GM18517 (cell line): ENCODE results near the gene EEF1A1.
"Not testable (repeated sequence)": the region's sequence is repeated elsewhere in the genome, so short reads cannot be mapped to it uniquely, and the experiment has no call there.

Source experiments
- ATAC-seq: cut with Tn5 transposase; IDR thresholded peaks from one replicate; pipeline ENCODE4 v1.9.1; 2021; ENCODE audit warnings: mild to moderate bottlenecking, moderate library complexity; ENCODE audit not compliant: unreplicated experiment

The EEF1A1 gene

DNA sequence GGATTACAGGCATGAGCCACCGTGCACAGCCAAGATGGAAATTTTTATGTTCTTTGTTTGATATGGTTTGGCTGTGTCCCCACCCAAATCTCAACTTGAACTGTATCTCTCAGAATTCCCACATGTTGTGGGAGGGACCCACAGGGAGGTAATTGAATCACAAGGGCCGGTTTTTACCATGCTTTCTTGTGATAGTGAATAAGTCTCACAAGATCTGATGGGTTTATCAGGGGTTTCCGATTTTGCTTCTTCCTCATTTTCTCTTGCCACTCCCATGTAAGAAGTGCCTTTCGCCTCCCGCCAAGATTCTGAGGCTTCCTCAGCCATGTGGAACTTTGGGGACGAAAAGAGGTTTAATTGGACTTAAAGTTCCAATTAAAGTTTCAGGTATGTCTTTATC lies 14.6 kb downstream of the EEF1A1 start:
- no peak for ATAC-seq

GRCh38 chr6:73505705-73506104 lies 15.1 kb downstream of the EEF1A1 start:
- not testable (repeated sequence) for ATAC-seq

DNA sequence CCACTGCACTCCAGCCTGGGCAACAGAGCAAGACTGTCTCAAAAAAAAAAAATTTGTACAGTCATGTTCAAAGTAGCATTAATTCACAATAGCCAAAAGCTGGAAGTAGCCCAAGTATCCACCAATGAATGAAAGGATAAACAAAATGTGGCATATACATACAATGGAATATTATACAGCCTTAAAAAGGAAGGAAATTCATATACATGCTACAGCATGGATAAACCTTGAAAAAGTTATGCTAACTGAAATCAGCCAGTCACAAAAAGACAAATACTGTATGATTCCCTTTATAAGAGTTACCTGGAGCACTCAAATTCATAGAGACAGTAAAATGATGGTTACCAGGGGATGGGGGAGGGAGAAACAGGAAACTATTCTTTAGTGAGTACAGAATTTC lies 15.7 kb downstream of the EEF1A1 start:
- ATAC-seq = no peak

GRCh38 chr6:73504160-73504559 lies 16.7 kb downstream of the EEF1A1 start:
- ATAC-seq = no peak

- ATAC-seq = no peak
Measured at GRCh38 chr6:73503027-73503772, 17.6 kb downstream of the EEF1A1 start.

GRCh38 chr6:73497915-73498314 lies 22.9 kb downstream of the EEF1A1 start:
- no peak for ATAC-seq

- no peak for ATAC-seq
Measured at GRCh38 chr6:73491377-73491776, 29.5 kb downstream of the EEF1A1 start.

DNA sequence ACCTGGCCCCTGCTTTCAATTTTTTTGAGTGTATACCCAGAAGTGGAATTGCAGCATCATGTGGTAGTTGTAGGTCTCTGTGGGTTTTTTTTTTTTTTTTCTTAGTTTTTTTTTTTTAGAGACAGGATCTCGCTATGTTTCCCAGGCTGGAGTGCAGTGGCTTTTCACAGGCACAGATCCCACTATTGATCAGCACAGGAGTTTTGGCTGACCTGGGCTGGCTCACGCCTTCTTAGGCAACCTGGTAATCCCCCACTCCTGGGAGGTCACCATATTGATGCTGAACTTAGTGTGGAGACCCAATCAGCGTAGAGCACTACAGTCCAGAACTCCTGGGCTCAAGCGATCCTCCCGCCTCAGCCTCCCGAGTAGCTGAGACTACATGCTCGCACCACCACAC lies 33.4 kb downstream of the EEF1A1 start:
- no peak for ATAC-seq

- ATAC-seq = no peak
Measured at GRCh38 chr6:73484438-73484837, 36.4 kb downstream of the EEF1A1 start.

- no peak for ATAC-seq
Measured at GRCh38 chr6:73481969-73482368, 38.9 kb downstream of the EEF1A1 start.

GRCh38 chr6:73477407-73477806 lies 43.4 kb downstream of the EEF1A1 start:
- ATAC-seq = no peak

DNA sequence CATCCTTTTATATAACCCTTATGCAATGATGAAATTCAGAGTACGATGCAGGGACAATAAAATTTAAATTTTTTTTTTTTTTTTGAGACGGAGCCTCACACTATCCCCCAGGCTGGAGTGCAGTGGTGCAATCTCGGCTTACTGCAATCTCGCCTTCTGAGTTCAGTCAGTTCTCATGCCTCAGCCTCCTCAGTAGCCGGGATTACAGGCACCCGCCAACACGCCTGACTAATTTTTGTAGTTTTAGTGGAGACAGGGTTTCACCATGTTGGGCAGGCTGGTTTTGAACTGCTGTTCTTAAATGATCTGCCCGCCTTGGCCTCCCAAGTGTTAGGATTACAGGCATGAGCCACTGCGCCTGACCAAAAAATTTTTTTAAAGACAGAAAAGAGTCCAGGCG lies 44.1 kb downstream of the EEF1A1 start:
- ATAC-seq = no peak

DNA sequence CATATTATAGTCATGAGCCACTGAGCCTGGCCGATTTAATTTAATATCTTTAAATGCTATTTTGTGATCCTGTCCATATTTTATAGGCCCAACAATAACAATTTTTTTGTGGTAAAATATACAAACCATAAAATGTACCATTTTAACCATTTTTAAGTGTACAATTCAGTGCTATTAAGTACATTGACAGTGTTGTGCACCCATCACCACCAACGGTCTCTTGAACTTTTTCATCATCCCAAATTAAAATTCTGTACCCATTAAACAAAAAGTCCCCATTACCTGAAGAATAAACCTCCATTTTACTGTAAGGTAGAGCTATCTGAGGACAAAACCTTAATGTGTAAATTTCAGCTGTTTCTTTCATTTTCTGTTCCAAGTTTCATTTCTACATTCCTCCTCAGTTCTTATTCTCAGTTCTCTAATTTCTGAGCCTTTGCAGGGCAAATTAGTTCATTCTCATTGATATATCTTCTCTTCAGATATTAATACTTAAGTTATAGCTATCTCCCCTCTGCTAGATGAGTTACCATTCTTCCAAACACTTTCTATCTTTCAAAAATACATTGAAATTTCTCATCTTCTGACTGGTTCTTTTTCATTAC lies 49.0 kb downstream of the EEF1A1 start:
- ATAC-seq = peak; percentile 99
